Fibroblast of the aortic adventitia (primary cell): ENCODE data around the gene ZNF638. TPM values are rescaled to one million over a fixed set of nuclear protein-coding genes. Genes with fewer than 3 reads are reported as not detected.
"Not testable (repeated sequence)": the region's sequence is repeated elsewhere in the genome, so short reads cannot be mapped to it uniquely, and the experiment has no call there.

ENCODE experiments used
- DNase-seq: peaks from one replicate; pipeline ENCODE4 v3.0.0-alpha.2; 2010; ENCODE audit warnings: low read depth
- H3K4me3 ChIP-seq: 2 replicates; pipeline ENCODE4 v1.5.1; 2011; ENCODE audit warnings: low read depth, mild to moderate bottlenecking, control low read depth, low read length, moderate library complexity
- CTCF ChIP-seq: IDR thresholded peaks from 2 replicates; pipeline ENCODE4 v1.5.1; 2011; ENCODE audit warnings: mild to moderate bottlenecking, low read length, control low read depth, inconsistent platforms; ENCODE audit not compliant: insufficient read depth
- total RNA-seq: library from RNA; depleted of rRNA; stranded (reverse); fragments of >200 nt; gene quantifications from 2 replicates; pipeline ENCODE4 v1.2.3, GENCODE V29; 2012; ENCODE audit warnings: low replicate concordance

ZNF638 gene
- total RNA-seq, 1 donor, result 123 TPM

GRCh38 chr2:71428472-71429383 is 97.1 kb downstream of the ZNF638 start:
- no peak for DNase-seq
- no peak for TF ChIP-seq CTCF
- no peak overlapping the region for H3K4me3 ChIP-seq

- not testable (repeated sequence) for DNase-seq
Observed at GRCh38 chr2:71445142-71445541, 113.6 kb downstream of the ZNF638 start.

GRCh38 chr2:71446505-71446904 is 114.9 kb downstream of the ZNF638 start:
- no peak for TF ChIP-seq CTCF
- H3K4me3 ChIP-seq, result no peak overlapping the region
- no peak for DNase-seq

More at GRCh38 chr2:71445142-71445541, 113.6 kb downstream of the ZNF638 start:
- not testable (repeated sequence) for H3K4me3 ChIP-seq

- no peak for TF ChIP-seq CTCF
- H3K4me3 ChIP-seq, result no peak overlapping the region
- DNase-seq, result no peak
Observed at GRCh38 chr2:71449343-71449742, 117.8 kb downstream of the ZNF638 start.

- no peak overlapping the region for H3K4me3 ChIP-seq
- DNase-seq, result no peak
- TF ChIP-seq CTCF, result no peak
Observed at GRCh38 chr2:71451705-71452104, 120.1 kb downstream of the ZNF638 start.

GRCh38 chr2:71452565-71452964 is 121.0 kb downstream of the ZNF638 start:
- no peak overlapping the region for H3K4me3 ChIP-seq
- DNase-seq, result peak; percentile 27
- no peak for TF ChIP-seq CTCF

GRCh38 chr2:71453404-71454220 is 122.0 kb downstream of the ZNF638 start, which contains the start of gene DYSF:
TSS of gene DYSF (plus strand) at chr2:71453561.
- peak within 1 kb of the TSS; percentile 55 for H3K4me3 ChIP-seq
- DNase-seq, result peak; percentile 17
- no peak for TF ChIP-seq CTCF
